HepG2 (cell line): Measurements from ENCODE around the gene ANKHD1. TPM values are rescaled to one million over a fixed set of nuclear protein-coding genes. Genes with fewer than 3 reads are reported as not detected.

Experiments used
- FOXK2 ChIP-seq: fragments of 450-650 bp; IDR thresholded peaks from 2 replicates; pipeline ENCODE4 v1.6.1; 2016
- HIVEP1 ChIP-seq: sonication (generic); formaldehyde crosslinking; IDR thresholded peaks from 2 replicates; pipeline ENCODE4 v1.4.0; 2020; ENCODE audit warnings: mild to moderate bottlenecking, missing genetic modification reagents
- JUNB ChIP-seq: sonication (generic); formaldehyde crosslinking; IDR thresholded peaks from 2 replicates; pipeline ENCODE4 v1.8.0; 2022; ENCODE audit warnings: missing genetic modification reagents, mild to moderate bottlenecking, borderline replicate concordance
- KAT8 ChIP-seq: IDR thresholded peaks from 2 replicates; pipeline ENCODE4 v1.6.1; 2016; ENCODE audit warnings: missing genetic modification reagents, missing compliant biosample characterization
- MXI1 ChIP-seq: IDR thresholded peaks from 3 replicates; pipeline ENCODE4 v1.6.1; 2012; ENCODE audit warnings: low read depth, low read length, inconsistent platforms, borderline replicate concordance
- MYNN ChIP-seq: sonication (generic); formaldehyde crosslinking; IDR thresholded peaks from 2 replicates; pipeline ENCODE4 v1.4.0; 2020; ENCODE audit warnings: mild to moderate bottlenecking, low read depth, missing genetic modification reagents
- NCOA1 ChIP-seq: sonication (generic); formaldehyde crosslinking; IDR thresholded peaks from 2 replicates; pipeline ENCODE4 v1.9.0; 2021; ENCODE audit warnings: missing genetic modification reagents
- PBX3 ChIP-seq: sonication (generic); formaldehyde crosslinking; IDR thresholded peaks from 2 replicates; pipeline ENCODE4 v1.8.1; 2023; ENCODE audit warnings: missing genetic modification reagents, inconsistent platforms, borderline replicate concordance
- POGK ChIP-seq: sonication (generic); formaldehyde crosslinking; conservative IDR thresholded peaks from 2 replicates; pipeline ENCODE4 v1.8.0; 2022; ENCODE audit warnings: mild to moderate bottlenecking, moderate library complexity, missing genetic modification reagents
- POGZ ChIP-seq: sonication (generic); formaldehyde crosslinking; IDR thresholded peaks from 2 replicates; pipeline ENCODE4 v1.4.0; 2020; ENCODE audit warnings: mild to moderate bottlenecking, missing genetic modification reagents
- SOX13 ChIP-seq, 3 experiments: fragments of 450-650 bp in 1 of 3; sonication (generic) in 1 of 3; formaldehyde crosslinking in 1 of 3; IDR thresholded peaks in 2 of 3; conservative IDR thresholded peaks in 1 of 3; 2 replicates each; pipeline versions ENCODE4 v1.5.0 to v1.6.1; 2016 to 2020; ENCODE audit warnings: antibody characterized with exemption in 1 of 3, mild to moderate bottlenecking in 1 of 3, missing compliant biosample characterization in 1 of 3, missing genetic modification reagents in 1 of 3, moderate library complexity in 1 of 3
- ZBTB20 ChIP-seq: sonication (generic); formaldehyde crosslinking; IDR thresholded peaks from 2 replicates; pipeline ENCODE4 v1.8.1; 2023; ENCODE audit warnings: missing genetic modification reagents, low read depth, mild to moderate bottlenecking, borderline replicate concordance
- ZFP1 ChIP-seq: IDR thresholded peaks from 2 replicates; pipeline ENCODE4 v1.6.1; 2016
- ZHX1 ChIP-seq: sonication (generic); formaldehyde crosslinking; IDR thresholded peaks from 2 replicates; pipeline ENCODE4 v1.8.1; 2022; ENCODE audit warnings: low read depth, mild to moderate bottlenecking, missing genetic modification reagents
- ZNF160 ChIP-seq: sonication (generic); formaldehyde crosslinking; IDR thresholded peaks from 2 replicates; pipeline ENCODE4 v1.8.0; 2022; ENCODE audit warnings: mild to moderate bottlenecking, inconsistent platforms, missing genetic modification reagents
- ZNF20 ChIP-seq: sonication (generic); formaldehyde crosslinking; IDR thresholded peaks from 2 replicates; pipeline ENCODE4 v1.4.0; 2020; ENCODE audit warnings: mild to moderate bottlenecking, moderate library complexity, missing genetic modification reagents
- ZNF253 ChIP-seq: sonication (generic); formaldehyde crosslinking; IDR thresholded peaks from 2 replicates; pipeline ENCODE4 v1.8.0; 2022; ENCODE audit warnings: mild to moderate bottlenecking, missing genetic modification reagents, borderline replicate concordance
- ZNF296 ChIP-seq: sonication (generic); formaldehyde crosslinking; conservative IDR thresholded peaks from 2 replicates; pipeline ENCODE4 v1.5.0; 2020; ENCODE audit warnings: mild to moderate bottlenecking, missing genetic modification reagents
- ZNF710 ChIP-seq: sonication (generic); formaldehyde crosslinking; IDR thresholded peaks from 2 replicates; pipeline ENCODE4 v1.5.0; 2020; ENCODE audit warnings: mild to moderate bottlenecking, missing genetic modification reagents, borderline replicate concordance
- ZNF776 ChIP-seq: sonication (generic); formaldehyde crosslinking; IDR thresholded peaks from 2 replicates; pipeline ENCODE4 v1.4.0; 2020; ENCODE audit warnings: mild to moderate bottlenecking, missing genetic modification reagents
- polyA plus RNA-seq, 8 experiments: library from polyadenylated mRNA; depleted of rRNA in 3 of 8; stranded (reverse) in 7 of 8; unstranded in 1 of 8; fragments of >200 nt; fragmentation: Illumina TruSeq in 4 of 8; extraction: Trizol in 4 of 8; gene quantifications; 2 replicates each; pipeline versions ENCODE4 v1.2.1 to v1.2.3, GENCODE V29; 2011 to 2016; ENCODE audit warnings: low read depth in 4 of 8, missing spikeins in 1 of 8, mixed read lengths in 1 of 8; ENCODE audit not compliant: insufficient read depth in 1 of 8
- total RNA-seq, 5 experiments: library from RNA; depleted of rRNA; stranded (reverse); fragments of >200 nt; fragmentation: Illumina TruSeq; extraction: Trizol; gene quantifications; 2 replicates each; pipeline ENCODE4 v1.2.3, GENCODE V29; 2016; ENCODE audit warnings: low read depth in 1 of 5

ANKHD1 gene
- total and polyA plus RNA-seq, 2 of the 13 experiments (the other 11 are each of a cell fraction or from before 2014, with no cell fraction given): 69.9 to 82.0 TPM

- no peak for TF ChIP-seq JUNB
- no peak for TF ChIP-seq ZHX1 (CRISPR knock-in tag)
- TF ChIP-seq ZNF253 (CRISPR knock-in tag): no peak
- no peak for TF ChIP-seq ZNF296 (CRISPR knock-in tag)
- no peak for TF ChIP-seq ZNF160 (CRISPR knock-in tag)
- TF ChIP-seq ZNF20 (CRISPR knock-in tag): no peak
- no peak for TF ChIP-seq SOX13 (IDR thresholded peaks at IDR 0.05)
- TF ChIP-seq SOX13 (CRISPR knock-in tag; conservative IDR thresholded peaks at IDR 0.05 in 1 of 2, IDR thresholded peaks at IDR 0.05 in 1 of 2): no peak
- peak; percentile 65 for TF ChIP-seq POGZ
- TF ChIP-seq ZNF776 (CRISPR knock-in tag): 0 out of 2 replicates have a peak, but pooled peaks have one; percentile 53
- peak; percentile 54; the same call in 1 of the 2 replicates for TF ChIP-seq ZNF710 (CRISPR knock-in tag)
- TF ChIP-seq NCOA1 (CRISPR knock-in tag): no peak
- no peak for TF ChIP-seq FOXK2
- peak; percentile 48; the same call in 1 of the 3 replicates for TF ChIP-seq MXI1
- no peak for TF ChIP-seq ZBTB20 (CRISPR knock-in tag)
- TF ChIP-seq PBX3 (CRISPR knock-in tag): no peak
- TF ChIP-seq KAT8 (CRISPR knock-in tag): peak; percentile 63; the same call in 1 of the 2 replicates
- no peak for TF ChIP-seq POGK (CRISPR knock-in tag)
- TF ChIP-seq MYNN (CRISPR knock-in tag): no peak
- TF ChIP-seq HIVEP1 (CRISPR knock-in tag): peak; percentile 96
- TF ChIP-seq ZFP1 (CRISPR knock-in tag): no peak
Observed at GRCh38 chr5:140362875-140363630, 38.6 kb upstream of the ANKHD1 start (continued).
